ENCODE data around the gene CXCR5.

Gene CXCR5

GRCh38 chr11:118912742-118913410, 29.2 kb downstream of the CXCR5 start:
- in situ Hi-C loops (cut with MboI; ENCODE audit: low sequenced_read_pairs): no loop called here

GRCh38 chr11:118913411-118914125, 29.9 kb downstream of the CXCR5 start:
- in situ Hi-C loops (cut with MboI; ENCODE audit: low sequenced_read_pairs): no loop called here

GRCh38 chr11:118914178-118914918, 30.7 kb downstream of the CXCR5 start:
- in situ Hi-C loops (cut with MboI; ENCODE audit: low sequenced_read_pairs): no loop called here

- in situ Hi-C loops (cut with MboI; ENCODE audit: low sequenced_read_pairs): no loop called here
Measured at GRCh38 chr11:118914987-118915386, 31.3 kb downstream of the CXCR5 start.

GRCh38 chr11:118915396-118915795, 31.7 kb downstream of the CXCR5 start:
- in situ Hi-C loops (cut with MboI; ENCODE audit: low sequenced_read_pairs): no loop called here

GRCh38 chr11:118915941-118916841, 32.5 kb downstream of the CXCR5 start:
- in situ Hi-C loops (cut with MboI; ENCODE audit: low sequenced_read_pairs): no loop called here

- in situ Hi-C loops (cut with MboI; ENCODE audit: low sequenced_read_pairs): no loop called here
Measured at GRCh38 chr11:118916842-118917388, 33.2 kb downstream of the CXCR5 start.

- in situ Hi-C loops (cut with MboI; ENCODE audit: low sequenced_read_pairs): no loop called here
Measured at GRCh38 chr11:118917481-118918127, 33.9 kb downstream of the CXCR5 start.

- in situ Hi-C loops (cut with MboI; ENCODE audit: low sequenced_read_pairs): no loop called here
Measured at GRCh38 chr11:118918128-118918685, 34.5 kb downstream of the CXCR5 start.

GRCh38 chr11:118918686-118919280, 35.1 kb downstream of the CXCR5 start:
- in situ Hi-C loops (cut with MboI; ENCODE audit: low sequenced_read_pairs): no loop called here

- in situ Hi-C loops (cut with MboI; ENCODE audit: low sequenced_read_pairs): no loop called here
Measured at GRCh38 chr11:118921121-118921928, 37.6 kb downstream of the CXCR5 start.

- in situ Hi-C loops (cut with MboI; ENCODE audit: low sequenced_read_pairs): no loop called here
Measured at GRCh38 chr11:118921929-118922744, 38.4 kb downstream of the CXCR5 start.

GRCh38 chr11:118922745-118923627, 39.3 kb downstream of the CXCR5 start:
- in situ Hi-C loops (cut with MboI; ENCODE audit: low sequenced_read_pairs): no loop called here

GRCh38 chr11:118923721-118924587, 40.3 kb downstream of the CXCR5 start:
- in situ Hi-C loops (cut with MboI; ENCODE audit: low sequenced_read_pairs): no loop called here

Measured in HL-60/S4 treated with retinoic acid at 250 ng/mL for 4 days and 3 days (cell line).